A673 (cell line): ENCODE data around the gene KIF3A. TPM values are rescaled to one million over a fixed set of nuclear protein-coding genes. Genes with fewer than 3 reads are reported as not detected.

Experiments used
- BruUV-seq: library from RNA; stranded (reverse); fragments of 400-500 nt; replicated peaks from 2 replicates; lab custom pipeline; 2021; lab: Mats Ljungman, UMichigan
- CTCF ChIA-PET: fragments of 300-600 bp; sonication (Branson Sonifier 250); formaldehyde crosslinking; loops from one replicate; lab custom pipeline; 2022; ENCODE audit warnings: antibody characterized with exemption; lab: Charles Lee
- POLR2A ChIA-PET: fragments of 300-600 bp; sonication (Branson Sonifier 250); formaldehyde crosslinking; loops from one replicate; lab custom pipeline; 2022; ENCODE audit warnings: antibody characterized with exemption; ENCODE audit not compliant: low non-redundant PET; lab: Charles Lee
- DNase-seq: peaks from one replicate; pipeline ENCODE4 v3.0.0-alpha.2; 2015; ENCODE audit warnings: low spot score
- H3K27ac ChIP-seq: fragments of 200-600 bp; sonication (generic); 2 replicates; pipeline ENCODE4 v1.5.1; 2016; ENCODE audit warnings: mixed run types, low read depth, mild to moderate bottlenecking, mixed read lengths, antibody characterized with exemption, low read length; ENCODE audit not compliant: poor library complexity, severe bottlenecking
- H3K27me3 ChIP-seq: fragments of 200-600 bp; sonication (generic); replicated peaks from 2 replicates; pipeline ENCODE4 v1.6.1; 2017; ENCODE audit warnings: mixed run types, low read depth, mild to moderate bottlenecking, mixed read lengths, antibody characterized with exemption, low read length; ENCODE audit not compliant: insufficient read depth, poor library complexity
- H3K36me3 ChIP-seq: fragments of 200-600 bp; sonication (generic); 2 replicates; pipeline ENCODE4 v1.6.1; 2016; ENCODE audit warnings: mixed run types, mild to moderate bottlenecking, mixed read lengths, antibody characterized with exemption, low read length; ENCODE audit not compliant: insufficient read depth, poor library complexity, severe bottlenecking
- H3K4me1 ChIP-seq: fragments of 200-600 bp; sonication (generic); 2 replicates; pipeline ENCODE4 v1.6.1; 2017; ENCODE audit warnings: mixed run types, mild to moderate bottlenecking, mixed read lengths, antibody characterized with exemption, low read length; ENCODE audit not compliant: insufficient read depth, poor library complexity, severe bottlenecking
- H3K4me3 ChIP-seq: fragments of 200-600 bp; sonication (generic); 2 replicates; pipeline ENCODE4 v1.5.1; 2016; ENCODE audit warnings: low read depth, mixed run types, mild to moderate bottlenecking, mixed read lengths, low read length; ENCODE audit not compliant: poor library complexity, severe bottlenecking
- H3K9me3 ChIP-seq: fragments of 200-600 bp; sonication (generic); 2 replicates; pipeline ENCODE4 v1.6.1; 2016; ENCODE audit warnings: mixed run types, low read depth, mild to moderate bottlenecking, mixed read lengths, antibody characterized with exemption, low read length; ENCODE audit not compliant: poor library complexity, severe bottlenecking
- CTCF ChIP-seq: fragments of 300-800, 200-600 bp; sonication (generic); conservative IDR thresholded peaks from 2 replicates; pipeline ENCODE4 v1.5.1; 2017; ENCODE audit warnings: low read depth, mild to moderate bottlenecking, antibody characterized with exemption, low read length, moderate library complexity, mixed read lengths
- EZH2 ChIP-seq: fragments of 200-600 bp; sonication (generic); IDR thresholded peaks from 2 replicates; pipeline ENCODE4 v1.6.1; 2017; ENCODE audit warnings: borderline replicate concordance, low read depth, mild to moderate bottlenecking, mixed read lengths, antibody characterized with exemption, low read length; ENCODE audit not compliant: poor library complexity, severe bottlenecking
- intact Hi-C: fragments of 100-400 bp; cut with micrococcal nuclease; formaldehyde crosslinking; loops from one replicate; pipeline ENCODE4 v1.10.0; 2022; ENCODE audit not compliant: unreplicated experiment
- total RNA-seq: library from RNA; stranded (reverse); gene quantifications from 2 replicates; pipeline ENCODE4 v1.2.3, GENCODE V29; 2021

KIF3A gene
- total RNA-seq, 1 experiment from 2014 or later = 19.1 TPM

- Histone ChIP-seq H3K4me3 (no peak overlapping the region), H3K36me3 (no peaks in the 10 kb centered on the region), H3K4me1 (no peaks in the 10 kb centered on the region), H3K9me3 (no peaks in the 10 kb centered on the region), H3K27ac (no peak overlapping the region), H3K27me3 (no peaks in the 10 kb centered on the region)
- no peak for DNase-seq
- no TSS peak for BruUV-seq
- intact Hi-C loops = no loop called here
- TF ChIP-seq CTCF (no peak), EZH2 (no peak)
- POLR2A ChIA-PET = interaction anchor here (1.1 kb wide), 1 partner anchor 34 kb away, joined by 3 read pairs; no protein-coding TSS in a partner anchor
- CTCF ChIA-PET = no interaction called here
Observed at GRCh38 chr5:132669455-132669820, 67.9 kb downstream of the KIF3A start.

GRCh38 chr5:132668706-132669454 is 68.5 kb downstream of the KIF3A start:
- Histone ChIP-seq H3K36me3 (no peaks in the 10 kb centered on the region), H3K4me3 (no peak overlapping the region), H3K4me1 (no peaks in the 10 kb centered on the region), H3K27ac (no peak overlapping the region), H3K27me3 (no peaks in the 10 kb centered on the region), H3K9me3 (no peaks in the 10 kb centered on the region)
- POLR2A ChIA-PET = no interaction called here
- intact Hi-C loops = no loop called here
- TF ChIP-seq CTCF = no peak
- TF ChIP-seq EZH2 = no peak
- BruUV-seq = no TSS peak
- no peak for DNase-seq
- CTCF ChIA-PET = no interaction called here

- H3K4me3 ChIP-seq = no peak overlapping the region
- intact Hi-C loops = no loop called here
- POLR2A ChIA-PET = no interaction called here
- H3K27me3 ChIP-seq = no peaks in the 10 kb centered on the region
- no peak overlapping the region for H3K27ac ChIP-seq
- no peak for TF ChIP-seq EZH2
- no peak for TF ChIP-seq CTCF
- H3K36me3 ChIP-seq = no peaks in the 10 kb centered on the region
- no peaks in the 10 kb centered on the region for H3K9me3 ChIP-seq
- H3K4me1 ChIP-seq = peaks cover 3% of the 10 kb centered on the region
- no TSS peak for BruUV-seq
- DNase-seq = no peak
- CTCF ChIA-PET = no interaction called here
Observed at GRCh38 chr5:132667761-132668705, 69.3 kb downstream of the KIF3A start.
